ENCODE measurements around the gene FBLN2.

GRCh38 chr3:13565581-13566452, 16.9 kb downstream of the FBLN2 start:
- no peak for TF ChIP-seq EP300 (IDR thresholded peaks at IDR 0.05)
- TF ChIP-seq CTCF (IDR thresholded peaks at IDR 0.05) = no peak
- no peak for TF ChIP-seq POLR2A (IDR thresholded peaks at IDR 0.05)
